Lung (tissue), 12 donors: ENCODE measurements around the gene SART3. TPM values are rescaled to one million over a fixed set of nuclear protein-coding genes. Genes with fewer than 3 reads are reported as not detected.

ENCODE experiments used
- ATAC-seq: fragments of 200-7000 bp; cut with Tn5 transposase; one replicate; pipeline ENCODE4 v1.9.1; 2020; ENCODE audit warnings: moderate number of reproducible peaks; ENCODE audit not compliant: insufficient read depth, low FRiP score
- DNase-seq, 3 donors: peaks; one replicate each; pipeline ENCODE4 v3.0.0-alpha.2; 2013 to 2017
- H3K27ac ChIP-seq, 2 donors: one replicate each; pipeline ENCODE4 v1.5.1; 2013; ENCODE audit warnings: mild to moderate bottlenecking in 2 of 2, moderate library complexity in 2 of 2, control low read depth in 1 of 2, inconsistent platforms in 1 of 2, low read depth in 1 of 2, low read length in 1 of 2
- H3K27me3 ChIP-seq, 3 donors: one replicate each; pipeline ENCODE4 v1.5.1; 2013; ENCODE audit warnings: low read length in 2 of 3; ENCODE audit not compliant: control insufficient read depth in 3 of 3, insufficient read depth in 3 of 3
- H3K36me3 ChIP-seq, 4 donors: one replicate each; pipeline ENCODE4 v1.5.1; 2013; ENCODE audit warnings: low read length in 4 of 4, mild to moderate bottlenecking in 1 of 4, moderate library complexity in 1 of 4; ENCODE audit not compliant: control insufficient read depth in 4 of 4, insufficient read depth in 4 of 4
- H3K4me1 ChIP-seq, 5 donors: one replicate each; pipeline ENCODE4 v1.5.1; 2013; ENCODE audit warnings: low read length in 5 of 5, mild to moderate bottlenecking in 2 of 5, moderate library complexity in 1 of 5; ENCODE audit not compliant: control insufficient read depth in 5 of 5, insufficient read depth in 5 of 5
- H3K4me3 ChIP-seq: one replicate; pipeline ENCODE4 v1.5.1; 2013; ENCODE audit warnings: mild to moderate bottlenecking, control low read depth, moderate library complexity
- H3K9ac ChIP-seq, 2 donors: one replicate each; pipeline ENCODE4 v1.5.1; 2013; ENCODE audit warnings: low read length in 2 of 2, control low read depth in 1 of 2; ENCODE audit not compliant: insufficient read depth in 1 of 2
- H3K9me3 ChIP-seq, 4 donors: one replicate each; pipeline ENCODE4 v1.5.1; 2013; ENCODE audit warnings: low read length in 3 of 4, mild to moderate bottlenecking in 1 of 4, moderate library complexity in 1 of 4; ENCODE audit not compliant: control insufficient read depth in 4 of 4, insufficient read depth in 3 of 4
- CTCF ChIP-seq: IDR thresholded peaks from 2 replicates; pipeline ENCODE4 v1.5.1; 2012; ENCODE audit warnings: mild to moderate bottlenecking; ENCODE audit errors: control extremely low read depth, extremely low read depth
- WGBS, 2 donors: extraction: QIAGEN DNeasy Blood & Tissue Kit; methylation state at CpG; one replicate each; pipeline ENCODE4 v1.1.7; 2013; 5-methylcytosine and 5-hydroxymethylcytosine counted together
- polyA plus RNA-seq, 2 donors: library from polyadenylated mRNA; stranded (reverse); fragments of 200-250 nt; gene quantifications; one replicate each; pipeline ENCODE4 v1.2.1, GENCODE V29; 2013
- total RNA-seq, 2 donors: library from RNA; depleted of rRNA in 1 of 2; stranded (reverse); fragments of >200 nt in 1 of 2; gene quantifications; one replicate each; pipeline ENCODE4 v1.2.1, GENCODE V29; 2014 to 2021
- donor health status: control.
- donor health status: control.
- donor health status: Bipolar disorder and iron deficiency.
- donor health status: healthy.
- donor health status: DM: yes; HTN: yes; CAD: no.

The SART3 gene
- total and polyA plus RNA-seq, 4 donors, result 12.2 to 107 (median 34.9) TPM

- WGBS, 2 donors, result 95 to 96% methylated on average over 9 of the region's 9 CpGs
- TF ChIP-seq CTCF, result no peak
- H3K4me1 ChIP-seq, result peaks cover 0 to 7% (median 0%) of the 10 kb centered on the region in 5 donors
Measured at GRCh38 chr12:108602209-108602705, 41.3 kb upstream of the SART3 start.

GRCh38 chr12:108600702-108601007 lies 39.7 kb upstream of the SART3 start:
- peaks cover 0 to 20% (median 8%) of the 10 kb centered on the region in 5 donors for H3K4me1 ChIP-seq
- no peaks in the 10 kb centered on the region for H3K36me3 ChIP-seq
- H3K27ac ChIP-seq, result no peak overlapping the region
- ATAC-seq (no peak), DNase-seq (no peak)
- H3K4me3 ChIP-seq, result no peak overlapping the region
- WGBS, 2 donors, result 59 to 78% methylated on average over 4 of the region's 4 CpGs
- no peaks in the 10 kb centered on the region for H3K9me3 ChIP-seq
- H3K27me3 ChIP-seq, result no peaks in the 10 kb centered on the region
- H3K9ac ChIP-seq, result no peak overlapping the region
- TF ChIP-seq CTCF, result no peak

More at GRCh38 chr12:108602209-108602705, 41.3 kb upstream of the SART3 start:
- no peak overlapping the region for H3K9ac ChIP-seq
- no peaks in the 10 kb centered on the region for H3K36me3 ChIP-seq
- H3K4me3 ChIP-seq, result no peak overlapping the region
- no peaks in the 10 kb centered on the region for H3K27me3 ChIP-seq
- no peak for DNase-seq
- no peak overlapping the region for H3K27ac ChIP-seq
- no peak for ATAC-seq
- no peaks in the 10 kb centered on the region for H3K9me3 ChIP-seq

GRCh38 chr12:108599948-108600701 lies 39.2 kb upstream of the SART3 start:
- H3K27ac ChIP-seq, result no peak overlapping the region
- no peak for TF ChIP-seq CTCF
- WGBS, 2 donors, result 82 to 89% methylated on average over 10 of the region's 10 CpGs

More at GRCh38 chr12:108599948-108600701, 39.2 kb upstream of the SART3 start:
- H3K9ac ChIP-seq, result no peak overlapping the region
- H3K36me3 ChIP-seq, result peaks cover 0 to 4% (median 0%) of the 10 kb centered on the region in 4 donors
- H3K4me1 ChIP-seq, result peaks cover 0 to 23% (median 10%) of the 10 kb centered on the region in 5 donors
- no peak overlapping the region for H3K4me3 ChIP-seq
- H3K9me3 ChIP-seq, result no peaks in the 10 kb centered on the region
- DNase-seq (no peak), ATAC-seq (no peak)
- H3K27me3 ChIP-seq, result no peaks in the 10 kb centered on the region
